Peyer's patch (tissue), 4 donors: Measurements from ENCODE around the gene NFKBIZ. TPM values are rescaled to one million over a fixed set of nuclear protein-coding genes. Genes with fewer than 3 reads are reported as not detected.

Source experiments
- total RNA-seq, 4 donors: library from RNA; depleted of rRNA; stranded (reverse); fragments of >200 nt; gene quantifications; one replicate each; pipeline ENCODE4 v1.1.0, GENCODE V29; 2016

The NFKBIZ gene
- total RNA-seq, 4 donors from 2014 or later = 37.1 to 70.1 (median 52.9) TPM

Other genes starting within 250 kb of the NFKBIZ start
- gene ZBTB11, start 172.4 kb upstream of the NFKBIZ start, total RNA-seq = 10 to 100 TPM; 15.5 to 25.5 (median 22.9) TPM
- gene RPL24, start 162.8 kb upstream of the NFKBIZ start, total RNA-seq = 100 to 1,000 TPM; 392 to 657 (median 458) TPM
- 10 to 100 TPM in 1 of 4 donors, 1 to 10 TPM in 3; 3.3 to 18.2 (median 4.7) TPM for gene CEP97, start 124.9 kb upstream of the NFKBIZ start, total RNA-seq
- gene NXPE3, start 70.3 kb upstream of the NFKBIZ start, total RNA-seq = 10 to 100 TPM in 1 of 4 donors, 1 to 10 TPM in 3; 1.4 to 62.7 (median 3.2) TPM